Subcutaneous adipose tissue (tissue), 4 donors: ENCODE data around the gene BASP1. TPM values are rescaled to one million over a fixed set of nuclear protein-coding genes. Genes with fewer than 3 reads are reported as not detected.

Experiments
- total RNA-seq, 4 donors: library from RNA; depleted of rRNA; stranded (reverse); fragments of >200 nt; gene quantifications; one replicate each; pipeline ENCODE4 v1.1.0, GENCODE V29; 2016
- TF ChIP-seq, protein P1 (sequence below): fragments of 450-650 bp; IDR thresholded peaks from one replicate; pipeline ENCODE4 v1.5.1; 2016; ENCODE audit warnings: low read depth, mild to moderate bottlenecking, control low read depth, antibody characterized with exemption, moderate library complexity

BASP1 gene
- total RNA-seq, 4 donors from 2014 or later, result 15.3 to 80.7 (median 33.5) TPM

GRCh38 chr5:17272111-17272510 lies 54.7 kb downstream of the BASP1 start:
- TF ChIP-seq, protein P1, sequence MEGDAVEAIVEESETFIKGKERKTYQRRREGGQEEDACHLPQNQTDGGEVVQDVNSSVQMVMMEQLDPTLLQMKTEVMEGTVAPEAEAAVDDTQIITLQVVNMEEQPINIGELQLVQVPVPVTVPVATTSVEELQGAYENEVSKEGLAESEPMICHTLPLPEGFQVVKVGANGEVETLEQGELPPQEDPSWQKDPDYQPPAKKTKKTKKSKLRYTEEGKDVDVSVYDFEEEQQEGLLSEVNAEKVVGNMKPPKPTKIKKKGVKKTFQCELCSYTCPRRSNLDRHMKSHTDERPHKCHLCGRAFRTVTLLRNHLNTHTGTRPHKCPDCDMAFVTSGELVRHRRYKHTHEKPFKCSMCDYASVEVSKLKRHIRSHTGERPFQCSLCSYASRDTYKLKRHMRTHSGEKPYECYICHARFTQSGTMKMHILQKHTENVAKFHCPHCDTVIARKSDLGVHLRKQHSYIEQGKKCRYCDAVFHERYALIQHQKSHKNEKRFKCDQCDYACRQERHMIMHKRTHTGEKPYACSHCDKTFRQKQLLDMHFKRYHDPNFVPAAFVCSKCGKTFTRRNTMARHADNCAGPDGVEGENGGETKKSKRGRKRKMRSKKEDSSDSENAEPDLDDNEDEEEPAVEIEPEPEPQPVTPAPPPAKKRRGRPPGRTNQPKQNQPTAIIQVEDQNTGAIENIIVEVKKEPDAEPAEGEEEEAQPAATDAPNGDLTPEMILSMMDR, result no peak

- TF ChIP-seq, protein P1, result no peak
Measured at GRCh38 chr5:17275289-17276158, 58.1 kb downstream of the BASP1 start.

DNA sequence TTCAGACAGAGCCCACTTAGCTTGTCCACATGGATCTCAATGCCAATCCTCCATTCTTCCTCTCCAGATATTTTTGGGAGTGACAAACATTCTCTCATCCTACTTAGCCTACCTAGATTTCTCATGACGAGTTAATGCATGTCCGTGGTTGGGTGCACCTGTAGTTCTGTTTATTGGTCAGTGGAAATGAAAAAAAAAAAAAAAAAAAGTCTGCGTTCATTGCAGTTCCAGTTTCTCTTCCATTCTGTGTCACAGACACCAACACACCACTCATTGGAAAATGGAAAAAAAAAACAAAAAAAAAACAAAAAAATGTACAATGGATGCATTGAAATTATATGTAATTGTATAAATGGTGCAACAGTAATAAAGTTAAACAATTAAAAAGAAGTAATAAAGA lies 59.0 kb downstream of the BASP1 start:
- TF ChIP-seq, protein P1, result no peak

- TF ChIP-seq, protein P1, result no peak
Measured at GRCh38 chr5:17277907-17278306, 60.5 kb downstream of the BASP1 start.

DNA sequence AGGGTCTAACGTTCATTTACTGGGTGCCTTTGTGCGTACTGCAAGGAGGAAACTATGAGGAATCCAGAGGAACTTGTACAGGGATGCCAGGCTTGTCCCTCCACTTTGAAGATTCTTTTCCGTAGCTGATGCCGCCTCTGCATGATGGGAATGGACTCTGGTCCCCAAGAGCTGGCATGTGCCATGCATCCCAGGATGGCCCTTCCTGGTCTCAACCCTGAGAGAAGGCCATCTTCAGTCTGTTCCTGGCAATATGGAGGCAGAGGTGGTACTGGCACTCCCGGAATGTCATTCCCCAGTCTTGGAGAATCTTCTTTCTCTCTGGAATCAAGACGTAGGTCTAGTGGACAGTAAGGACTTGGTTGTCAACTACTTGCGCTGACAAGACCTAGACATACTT lies 61.5 kb downstream of the BASP1 start:
- TF ChIP-seq, protein P1, result no peak

- TF ChIP-seq, protein P1, result no peak
Measured at GRCh38 chr5:17279487-17279886, 62.1 kb downstream of the BASP1 start.

DNA sequence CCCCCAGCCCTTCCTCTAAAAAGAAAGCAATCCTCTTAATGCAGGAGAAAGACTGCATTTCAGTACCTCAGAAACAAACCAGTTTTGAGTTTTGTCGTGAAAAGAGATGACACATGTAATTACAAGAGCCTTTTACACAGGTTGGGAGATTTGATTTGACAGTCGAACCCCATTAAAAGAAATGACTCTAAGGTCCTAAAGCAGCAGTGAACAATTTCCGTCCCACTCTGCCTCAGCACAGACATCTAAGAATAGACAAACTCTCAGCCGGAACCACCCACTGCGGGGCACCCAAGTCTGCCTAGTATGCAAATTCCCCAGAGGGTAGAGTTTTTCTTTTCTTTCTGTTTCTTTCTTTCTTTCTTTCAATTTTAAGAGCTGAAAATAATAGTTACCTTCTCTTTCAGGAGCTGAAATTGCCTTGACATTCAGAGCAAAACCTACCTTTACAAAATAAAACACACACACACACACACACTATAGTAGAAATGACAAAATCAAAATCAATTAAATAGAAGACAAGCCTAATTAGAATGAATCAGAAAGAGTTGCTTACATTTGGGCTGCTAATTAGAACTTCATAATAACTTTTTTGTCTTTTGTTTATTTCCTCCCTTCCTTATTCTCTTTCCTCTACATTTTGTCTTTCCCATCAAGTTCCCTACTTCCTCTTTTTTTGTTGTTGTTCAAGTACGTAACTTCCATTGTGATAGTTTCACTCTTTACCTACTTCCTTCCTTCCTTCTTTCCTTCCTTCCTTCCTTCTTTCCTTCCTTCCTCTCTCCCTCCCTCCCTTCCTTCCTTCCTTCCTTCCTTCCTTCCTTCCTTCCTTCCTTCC lies 65.1 kb downstream of the BASP1 start:
- TF ChIP-seq, protein P1, result no peak
